GM11168 (cell line): Measurements from ENCODE around the gene RFX1.

ENCODE experiments used
- in situ Hi-C: fragments of 300-500 bp; cut with MboI; formaldehyde crosslinking; loops from one replicate; pipeline ENCODE4 v1.12.0; 2022; ENCODE audit warnings: low sequenced_read_pairs; ENCODE audit not compliant: unreplicated experiment

Gene RFX1

GRCh38 chr19:14000691-14001375 is 5.3 kb downstream of the RFX1 start:
- in situ Hi-C loops = no loop called here

GRCh38 chr19:13999085-13999484 is 7.0 kb downstream of the RFX1 start:
- in situ Hi-C loops = no loop called here

- in situ Hi-C loops = no loop called here
These were observed 7.7 kb downstream of the RFX1 start for GRCh38 chr19:13998426-13998825.

- in situ Hi-C loops = no loop called here
These were observed 8.5 kb downstream of the RFX1 start for GRCh38 chr19:13997631-13997962.

GRCh38 chr19:13996928-13997630 is 9.0 kb downstream of the RFX1 start:
- in situ Hi-C loops = no loop called here

GRCh38 chr19:13995878-13996765 is 10.0 kb downstream of the RFX1 start:
- in situ Hi-C loops = no loop called here

- in situ Hi-C loops = no loop called here
These were observed 10.9 kb downstream of the RFX1 start for GRCh38 chr19:13995017-13995728.

- in situ Hi-C loops = no loop called here
These were observed 12.4 kb downstream of the RFX1 start for GRCh38 chr19:13993590-13994300.

- in situ Hi-C loops = no loop called here
These were observed 14.1 kb downstream of the RFX1 start for GRCh38 chr19:13992025-13992424.

- in situ Hi-C loops = no loop called here
These were observed 16.0 kb downstream of the RFX1 start for GRCh38 chr19:13990085-13990484.

- in situ Hi-C loops = no loop called here
These were observed 16.6 kb downstream of the RFX1 start for GRCh38 chr19:13989487-13989886.

- in situ Hi-C loops = no loop called here
These were observed 18.8 kb downstream of the RFX1 start for GRCh38 chr19:13987101-13987890.

- in situ Hi-C loops = no loop called here
These were observed 19.7 kb downstream of the RFX1 start for GRCh38 chr19:13986348-13986904.

- in situ Hi-C loops = no loop called here
These were observed 20.3 kb downstream of the RFX1 start for GRCh38 chr19:13985771-13986347.

GRCh38 chr19:13984875-13985741 is 21.0 kb downstream of the RFX1 start:
- in situ Hi-C loops = no loop called here

GRCh38 chr19:13984186-13984585 is 21.9 kb downstream of the RFX1 start:
- in situ Hi-C loops = no loop called here

GRCh38 chr19:13983213-13983889 is 22.8 kb downstream of the RFX1 start:
- in situ Hi-C loops = no loop called here
